GM21737 (cell line): ENCODE results near the gene PSME2.

Experiments used
- ATAC-seq: cut with Tn5 transposase; IDR thresholded peaks from one replicate; pipeline ENCODE4 v1.9.1; 2021; ENCODE audit warnings: mild to moderate bottlenecking, moderate library complexity; ENCODE audit not compliant: unreplicated experiment

PSME2 gene

GRCh38 chr14:24156840-24157239, 10.4 kb upstream of the PSME2 start:
- ATAC-seq = no peak

- ATAC-seq = no peak
Observed at GRCh38 chr14:24155100-24155499, 8.7 kb upstream of the PSME2 start.

- ATAC-seq = no peak
Observed at GRCh38 chr14:24151404-24152080, 5.1 kb upstream of the PSME2 start.

GRCh38 chr14:24150993-24151392, 4.6 kb upstream of the PSME2 start:
- ATAC-seq = no peak

GRCh38 chr14:24150567-24150966, 4.2 kb upstream of the PSME2 start:
- ATAC-seq = no peak

GRCh38 chr14:24150061-24150460, 3.7 kb upstream of the PSME2 start:
- no peak for ATAC-seq

- no peak for ATAC-seq
Observed at GRCh38 chr14:24149302-24149969, 3.0 kb upstream of the PSME2 start.

GRCh38 chr14:24147761-24148428, 1.5 kb upstream of the PSME2 start:
- ATAC-seq = no peak

- ATAC-seq = peak; percentile 76
Observed at GRCh38 chr14:24146978-24147760, 759 bp upstream of the PSME2 start, which contains the start of gene RNF31. Gene RNF31 (plus strand): TSS chr14:24147498. CDS start chr14:24147699, 201 bp downstream.

GRCh38 chr14:24145690-24146452, 539 bp downstream of the PSME2 start:
- no peak for ATAC-seq

GRCh38 chr14:24145219-24145618, 1.2 kb downstream of the PSME2 start:
- no peak for ATAC-seq

- no peak for ATAC-seq
Observed at GRCh38 chr14:24144451-24144850, 2.0 kb downstream of the PSME2 start.

- no peak for ATAC-seq
Observed at GRCh38 chr14:24143511-24143910, 2.9 kb downstream of the PSME2 start.

- peak; percentile 80 for ATAC-seq
Observed at GRCh38 chr14:24141097-24141880, 5.1 kb downstream of the PSME2 start, which contains the start of gene EMC9. Gene EMC9 (minus strand): TSS chr14:24141591. CDS start chr14:24141304, 287 bp downstream.

- no peak for ATAC-seq
Observed at GRCh38 chr14:24139272-24139934, 7.0 kb downstream of the PSME2 start.

- no peak for ATAC-seq
Observed at GRCh38 chr14:24138396-24139271, 7.8 kb downstream of the PSME2 start.

- no peak for ATAC-seq
Observed at GRCh38 chr14:24137529-24138395, 8.6 kb downstream of the PSME2 start.
